NCI-H2196 (cell line): ENCODE measurements around the gene TARS2.

ENCODE experiments used
- DNase-seq: peaks from one replicate; lab custom pipeline; 2025; ENCODE audit not compliant: unreplicated experiment; lab: John Stamatoyannopoulos, UW

TARS2 gene

DNA sequence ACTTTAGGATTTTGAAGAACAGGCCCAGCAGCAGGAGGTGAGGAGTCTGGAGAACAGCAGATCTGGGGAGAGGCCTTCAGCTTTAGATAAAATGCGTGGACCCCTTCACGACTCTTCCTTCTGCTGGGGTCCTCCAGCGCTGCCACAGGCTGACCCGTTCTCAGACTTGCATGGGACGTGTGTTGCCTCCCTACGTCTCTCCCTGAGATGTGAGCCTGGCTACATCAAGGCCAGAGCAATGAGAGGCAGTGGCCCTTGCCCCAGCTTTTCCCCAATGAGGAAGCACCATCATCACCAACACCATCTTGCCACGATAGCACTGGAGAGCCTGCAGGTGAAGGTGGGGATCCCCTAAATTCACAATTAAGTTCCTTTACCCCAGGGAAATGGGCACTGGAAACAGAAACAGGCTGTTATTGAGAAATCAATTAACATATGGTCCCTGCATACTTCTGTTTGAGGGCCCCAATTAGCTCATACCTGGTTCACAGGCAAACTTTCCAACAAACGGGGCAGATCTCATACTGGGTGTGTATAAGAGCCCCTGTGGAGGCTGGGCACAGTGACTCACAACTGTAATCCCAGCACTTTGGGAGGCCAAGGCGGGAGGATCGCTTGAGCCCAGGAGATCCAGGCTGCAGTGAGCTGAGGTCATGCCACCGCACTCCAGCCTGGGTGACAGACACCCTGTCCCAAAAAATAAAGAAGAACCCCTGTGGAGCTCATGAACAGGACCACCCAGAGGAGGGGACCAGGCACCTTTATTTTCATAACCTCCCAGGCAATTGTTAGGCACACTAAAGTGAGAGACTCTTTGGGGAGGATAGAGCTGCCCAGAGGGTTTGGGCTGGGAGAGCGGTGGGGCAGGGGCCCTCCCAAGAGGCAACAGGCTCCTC is 49.9 kb downstream of the TARS2 start:
- no peak for DNase-seq

DNA sequence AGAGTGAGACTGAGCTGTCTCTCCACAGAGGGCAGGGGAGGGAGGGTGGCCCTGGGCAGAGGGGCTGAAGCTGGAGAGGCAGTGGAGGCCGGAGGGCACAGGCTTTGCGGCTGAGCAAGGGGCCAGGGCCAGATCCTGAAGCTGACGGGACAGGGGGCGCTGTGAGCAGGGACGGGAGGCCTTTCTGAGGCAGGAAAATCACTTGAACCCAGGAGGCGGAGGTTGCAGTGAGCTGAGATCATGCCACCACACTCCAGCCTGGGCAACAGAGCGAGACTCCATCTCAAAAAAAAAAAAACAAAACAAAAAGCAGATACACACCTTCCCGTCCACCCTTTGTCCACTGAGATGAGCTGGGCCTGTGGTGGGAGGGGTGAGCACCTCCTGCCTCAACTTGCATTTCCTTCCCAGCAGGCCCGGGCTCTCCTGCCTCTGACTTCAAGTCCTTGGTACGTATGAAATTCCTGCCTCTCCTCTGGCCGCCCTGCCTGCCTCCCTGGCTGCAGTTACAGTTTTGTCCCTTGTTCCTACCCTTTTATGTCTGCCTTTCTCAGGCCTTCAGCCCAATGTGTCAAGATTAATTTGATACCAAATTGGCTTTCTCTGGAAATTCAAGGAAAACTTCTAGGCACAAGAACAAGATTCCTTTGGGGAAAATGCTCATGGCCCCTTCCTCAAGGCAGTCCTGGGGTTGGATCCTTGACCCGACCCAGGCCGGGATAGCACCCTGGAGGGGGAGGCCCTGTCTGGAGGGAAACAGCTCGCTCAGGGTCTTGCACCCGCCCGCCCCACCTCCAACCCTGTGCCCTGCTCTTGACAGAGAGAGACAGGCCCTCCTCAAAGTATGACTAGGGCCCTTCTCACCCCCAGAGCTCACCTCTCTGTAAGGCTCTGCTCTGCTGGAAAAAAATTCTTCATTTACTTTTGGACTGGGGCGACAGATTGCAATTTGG is 50.8 kb downstream of the TARS2 start:
- no peak for DNase-seq

DNA sequence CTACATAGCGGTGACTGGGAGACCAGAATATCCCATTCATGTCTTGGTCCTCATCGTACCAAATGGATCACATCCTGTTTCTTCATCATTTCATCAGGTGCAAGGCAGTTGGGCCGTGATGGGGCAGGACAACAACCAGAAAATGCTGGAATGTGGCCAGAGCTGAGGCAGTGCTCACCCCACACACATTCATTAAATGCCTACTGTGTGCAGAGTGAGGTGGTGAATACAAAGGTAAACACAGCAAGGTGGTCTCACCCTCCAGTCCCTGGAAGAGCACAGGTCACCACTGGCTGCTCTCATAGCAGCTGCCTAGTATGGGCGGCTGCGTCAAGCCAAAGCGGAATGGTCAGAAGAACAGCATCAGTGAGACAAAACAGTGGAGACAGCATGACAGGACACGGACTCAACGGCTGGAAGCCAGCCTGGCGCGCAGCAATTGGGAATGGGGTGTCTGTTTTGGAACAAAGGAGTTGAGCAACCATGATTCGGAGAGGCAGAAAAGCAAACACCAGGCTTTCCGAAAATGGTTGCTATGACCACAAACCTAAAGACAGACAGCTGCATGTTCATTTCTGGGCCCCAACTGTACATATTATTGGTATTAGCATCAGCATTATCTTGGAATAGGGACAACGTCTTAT is 56.4 kb downstream of the TARS2 start:
- DNase-seq, result peak; percentile 77

DNA sequence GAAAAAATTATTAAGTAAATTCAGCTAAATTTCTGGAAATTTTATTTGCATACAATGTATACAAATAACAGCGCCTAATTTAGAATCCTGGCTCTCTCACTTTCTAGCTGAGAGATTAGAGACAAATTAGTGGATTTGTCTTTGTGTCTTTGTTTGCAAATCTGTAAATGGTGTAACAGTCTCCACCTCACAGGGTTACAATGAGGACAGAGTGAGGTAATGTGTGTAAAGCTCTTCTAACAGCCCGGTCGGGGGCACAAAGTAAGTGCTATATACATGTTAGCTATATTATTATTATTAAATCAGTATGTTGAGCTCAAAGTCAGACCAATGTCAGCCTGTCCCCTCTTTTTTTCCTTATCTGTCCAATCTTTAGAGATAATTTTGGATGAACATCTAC is 57.0 kb downstream of the TARS2 start:
- DNase-seq, result peak; percentile 35

DNA sequence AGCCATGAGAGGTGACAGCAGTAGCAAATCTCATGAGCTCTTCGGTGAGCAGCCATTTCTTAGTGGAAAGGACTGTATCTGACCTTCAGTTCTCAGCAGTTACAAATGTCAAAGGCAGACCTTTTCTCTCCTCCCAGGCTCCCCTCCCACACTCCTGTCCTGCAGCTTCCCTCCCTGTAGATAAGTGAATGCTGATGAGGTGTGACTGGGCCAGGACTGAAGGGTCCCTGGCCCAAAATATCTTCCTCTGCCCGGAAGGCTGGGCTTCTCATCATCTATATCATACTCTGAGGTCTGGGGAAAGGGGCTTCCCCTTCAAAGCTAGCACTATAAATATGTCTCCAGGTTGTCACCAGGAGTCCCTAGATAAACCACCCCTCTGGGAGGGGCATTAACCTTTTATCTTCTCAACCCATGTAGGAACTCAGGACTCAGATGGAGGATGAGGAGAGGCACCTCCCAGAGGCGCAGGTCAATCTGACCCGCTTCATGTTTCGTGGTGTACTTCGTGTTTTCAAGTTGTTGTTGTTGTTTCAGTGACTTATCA is 58.3 kb downstream of the TARS2 start:
- DNase-seq, result no peak

DNA sequence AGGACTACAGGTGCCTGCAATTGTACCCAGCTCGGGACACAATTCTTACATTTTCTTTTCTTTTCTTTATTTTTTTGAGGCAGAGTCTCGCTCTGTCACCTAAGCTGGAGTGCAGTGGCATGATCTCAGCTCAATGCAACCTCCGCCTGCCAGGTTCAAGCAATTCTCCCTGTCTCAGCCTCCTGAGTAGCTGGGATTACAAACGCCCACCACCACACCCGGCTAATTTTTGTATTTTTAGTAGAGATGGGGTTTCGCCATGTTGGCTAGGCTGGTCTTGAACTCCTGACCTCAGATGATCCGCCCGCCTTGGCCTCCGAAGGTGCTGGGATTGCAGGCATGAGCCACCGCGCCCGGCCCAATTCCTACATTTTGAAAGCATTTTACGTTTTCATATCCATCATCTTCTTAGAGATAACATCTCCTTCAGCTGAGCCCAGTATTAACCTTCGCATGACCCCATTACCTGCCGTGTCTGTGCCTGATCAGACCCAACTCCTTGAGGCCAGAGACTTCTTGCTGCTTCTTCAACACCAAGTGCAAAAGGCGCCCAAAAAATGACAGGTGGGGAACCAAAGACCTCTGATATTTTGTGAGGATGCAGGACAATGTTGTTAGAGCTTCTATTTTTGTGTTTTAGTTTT is 59.2 kb downstream of the TARS2 start:
- DNase-seq, result no peak

DNA sequence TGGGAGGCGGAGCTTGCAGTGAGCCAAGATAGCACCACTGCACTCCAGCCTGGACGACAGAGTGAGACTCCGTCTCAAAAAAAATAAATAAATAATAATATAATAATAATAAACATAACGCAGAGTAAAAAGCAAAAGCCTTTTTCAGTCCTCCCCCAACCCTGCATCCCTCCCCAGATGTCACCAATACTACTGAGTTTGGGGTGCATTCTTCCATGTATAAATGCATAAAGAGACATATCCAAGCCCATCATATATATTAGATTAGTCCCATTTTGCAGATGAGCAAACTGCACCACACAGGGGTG is 61.1 kb downstream of the TARS2 start:
- DNase-seq, result no peak

DNA sequence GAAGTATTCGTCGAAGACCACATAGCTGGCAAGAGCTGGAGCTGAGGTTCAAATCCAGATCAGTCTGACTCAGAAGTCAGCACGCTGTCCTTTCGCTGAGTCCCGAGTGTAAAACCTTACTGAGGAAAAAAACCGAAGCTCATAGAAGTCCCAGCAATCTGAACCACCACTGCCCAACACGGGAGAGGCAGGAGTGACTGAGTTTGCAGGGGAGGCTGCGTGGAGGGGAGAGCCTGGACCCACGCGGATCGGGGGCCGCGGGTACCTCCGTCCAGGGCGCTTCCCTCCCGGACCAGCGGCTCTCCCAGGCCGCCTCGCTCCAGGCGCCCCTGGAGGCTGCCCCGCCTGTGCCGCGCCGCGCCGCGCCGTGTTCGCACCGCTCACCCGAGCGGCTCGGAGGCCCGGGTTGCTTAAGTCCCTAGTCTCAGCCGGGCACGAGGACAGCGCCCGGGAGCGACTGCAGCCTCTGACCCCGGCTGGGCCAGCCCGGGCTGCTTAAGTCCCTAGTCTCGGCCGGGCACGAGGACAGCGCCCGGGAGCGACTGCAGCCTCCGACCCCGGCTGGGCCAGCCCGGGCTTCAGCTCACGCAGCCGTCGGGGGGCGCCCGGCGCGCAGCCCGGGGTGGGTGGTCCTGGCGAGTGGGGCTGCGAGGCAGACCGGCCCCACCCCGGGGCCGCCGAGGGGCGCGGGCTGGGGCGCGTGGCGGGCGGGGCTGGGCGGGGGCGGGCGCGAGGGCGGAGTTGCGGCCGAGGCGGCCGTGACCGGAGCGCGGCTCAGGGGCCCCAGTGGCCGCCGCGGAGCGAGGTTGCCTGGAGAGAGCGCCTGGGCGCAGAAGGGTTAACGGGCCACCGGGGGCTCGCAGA is 61.6 kb downstream of the TARS2 start, which contains the start of gene ADAMTSL4:
ADAMTSL4 (plus strand) TSS at position 777 of the 864 bp plus-strand sequence. CDS start 2,881 bp downstream, outside the sequence.
- DNase-seq, result peak; percentile 43

DNA sequence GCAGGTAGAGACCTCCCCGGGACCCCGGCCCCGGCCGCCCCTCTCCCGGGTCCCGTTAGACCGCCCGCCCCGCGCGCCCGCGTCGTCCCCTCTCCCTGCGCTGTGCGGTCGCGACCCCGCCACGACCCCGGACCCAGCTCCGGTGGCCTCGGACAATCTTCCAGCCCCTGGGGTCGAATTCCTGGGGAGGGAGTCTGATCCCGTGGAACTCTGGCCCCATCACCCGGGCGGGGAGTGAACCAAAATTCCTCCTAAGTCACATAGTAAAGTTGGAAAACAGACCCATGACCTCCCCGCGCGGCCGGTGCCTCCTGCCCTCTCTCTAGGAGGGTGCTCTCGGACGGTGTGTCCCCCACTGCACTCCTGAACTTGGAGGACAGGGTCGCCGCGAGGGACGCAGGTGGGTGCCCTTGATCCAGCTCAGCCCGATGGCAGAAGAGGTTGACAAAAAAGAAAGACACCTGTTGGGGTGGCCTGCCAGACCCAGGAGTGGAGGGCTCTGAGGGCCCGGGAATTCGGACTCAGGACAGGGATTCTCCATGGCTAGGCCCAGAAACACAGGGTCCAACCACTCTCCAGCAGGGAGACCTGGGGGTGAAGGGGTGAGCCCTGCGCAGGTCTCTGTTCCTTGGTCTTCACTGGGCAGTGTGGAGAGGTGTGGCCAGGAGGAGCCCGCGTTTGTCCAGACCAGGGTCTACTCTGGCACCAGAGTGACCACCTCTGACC is 62.4 kb downstream of the TARS2 start:
- DNase-seq, result no peak

DNA sequence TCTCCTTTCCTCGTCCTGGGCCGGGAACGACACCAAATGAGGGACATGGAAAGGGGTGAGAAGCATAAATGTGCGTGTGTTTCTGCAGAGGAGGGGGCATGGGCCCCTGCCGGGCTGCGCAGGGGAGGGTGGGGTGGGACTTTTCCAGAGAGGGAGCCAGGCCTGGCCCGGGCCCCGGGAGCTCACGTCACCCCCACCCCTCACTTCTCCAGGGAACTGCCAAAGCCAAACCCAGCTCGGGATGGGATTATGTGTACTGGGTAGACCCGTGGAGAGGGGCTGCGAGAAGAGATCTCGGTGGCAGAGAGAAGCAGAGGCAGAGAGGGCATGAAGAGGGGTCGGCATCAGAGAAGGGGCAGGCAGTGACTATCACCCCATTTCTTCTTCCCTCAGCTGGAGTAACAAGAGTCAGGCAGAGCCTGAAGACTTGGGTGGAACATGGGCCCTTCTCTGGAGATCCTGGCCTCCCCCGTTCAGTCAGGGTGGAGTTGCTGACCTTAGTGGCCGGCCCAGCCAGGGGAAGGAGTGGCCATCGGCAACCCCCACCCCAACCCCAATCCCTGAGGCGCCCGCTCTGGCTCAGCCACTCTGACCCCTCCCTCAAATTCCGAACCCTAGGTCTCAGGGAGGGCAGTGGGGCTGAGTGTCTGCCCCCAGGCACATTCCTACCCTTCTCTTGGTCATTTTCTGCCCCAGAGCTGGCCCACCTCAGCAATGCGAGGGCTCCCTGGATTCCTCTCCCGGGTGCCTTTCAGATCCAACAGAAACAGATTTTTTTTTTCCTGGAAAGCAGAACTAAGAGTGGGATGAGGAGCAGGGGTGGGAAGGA is 63.2 kb downstream of the TARS2 start:
- no peak for DNase-seq

DNA sequence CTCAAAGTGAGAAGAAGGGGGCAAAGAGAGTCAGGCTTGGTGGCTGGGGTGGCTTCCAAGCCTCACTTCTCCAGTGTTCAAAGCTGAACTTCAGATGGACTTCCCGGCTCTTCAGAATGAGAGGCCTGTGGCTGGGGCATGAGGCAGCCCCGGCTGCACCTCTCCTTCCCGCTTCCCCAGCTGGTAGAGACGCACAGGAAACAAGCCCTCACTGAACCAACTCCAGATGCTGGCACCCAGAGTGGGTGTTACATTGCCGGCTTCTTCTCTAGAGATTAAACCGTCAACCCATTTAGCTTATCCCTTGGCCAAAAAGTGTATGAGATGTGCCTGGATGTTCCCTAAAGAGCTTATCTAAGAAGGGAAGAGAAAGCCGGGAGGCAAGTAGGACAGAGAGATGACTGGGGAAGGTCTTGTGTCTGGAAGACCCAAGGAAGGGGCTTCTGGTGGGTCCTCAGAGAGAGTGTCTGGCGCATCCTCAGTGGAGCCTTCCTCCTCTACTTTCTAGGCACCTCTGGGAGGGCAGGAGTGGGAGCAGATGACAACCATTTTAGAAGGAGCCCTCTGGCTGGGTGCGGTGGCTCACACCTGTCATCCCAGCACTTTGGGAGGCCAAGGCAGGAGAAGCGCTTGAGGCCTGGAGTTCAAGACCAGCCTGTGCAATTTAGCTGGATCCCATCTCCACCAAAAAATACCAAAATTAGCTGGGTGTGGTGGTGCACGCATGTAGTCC is 64.0 kb downstream of the TARS2 start:
- no peak for DNase-seq

DNA sequence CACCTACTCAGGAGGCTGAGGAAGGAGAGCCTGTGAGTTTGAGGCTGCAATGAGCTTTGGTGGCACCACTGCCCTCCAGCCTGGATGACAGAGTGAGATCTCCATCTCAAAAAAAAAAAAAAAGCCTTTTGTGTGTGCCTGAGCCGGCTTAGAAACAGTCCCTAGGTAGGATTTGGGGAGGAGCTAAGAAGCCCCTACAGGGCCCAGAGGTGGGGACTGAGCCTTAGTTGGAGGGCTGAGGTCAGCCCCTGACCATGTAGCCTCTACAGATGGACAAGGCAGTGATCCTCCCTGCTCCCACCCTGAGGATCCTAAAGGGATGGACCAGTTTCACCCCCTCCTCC is 64.5 kb downstream of the TARS2 start:
- DNase-seq, result no peak

DNA sequence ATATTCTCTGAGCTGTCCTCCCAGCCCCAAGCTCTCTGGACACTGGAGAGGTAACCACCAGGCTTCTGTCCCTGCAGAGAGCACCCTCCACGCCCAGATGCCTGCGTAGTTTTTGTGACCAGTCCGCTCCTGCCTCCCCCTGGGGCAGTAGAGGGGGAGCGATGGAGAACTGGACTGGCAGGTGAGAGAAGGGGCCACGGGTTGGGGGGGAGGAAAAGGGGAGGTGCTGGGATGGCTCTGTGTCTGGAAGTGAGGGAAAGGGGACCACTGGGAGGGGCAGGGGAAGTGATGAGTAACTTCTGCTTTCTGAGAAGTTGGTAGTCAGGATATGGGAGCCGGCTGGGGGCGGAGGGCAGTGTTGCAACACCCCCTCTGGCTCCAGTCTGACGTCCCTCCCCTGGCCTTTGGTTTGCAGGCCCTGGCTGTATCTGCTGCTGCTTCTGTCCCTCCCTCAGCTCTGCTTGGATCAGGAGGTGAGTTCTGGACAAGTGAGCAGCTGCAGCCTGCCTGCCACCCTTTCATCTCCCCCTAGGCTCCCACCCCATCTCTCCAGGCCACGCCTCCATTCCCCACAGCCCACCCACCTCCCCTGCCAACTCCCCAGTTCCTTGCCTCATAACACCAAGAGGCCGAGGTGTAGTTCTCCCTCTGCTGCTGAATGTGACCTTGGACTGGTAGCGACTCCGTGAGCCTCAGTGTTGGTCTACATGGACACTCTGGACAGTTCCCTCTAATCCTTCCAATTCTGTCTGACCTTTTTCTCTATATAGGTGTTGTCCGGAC is 65.1 kb downstream of the TARS2 start:
- no peak for DNase-seq

DNA sequence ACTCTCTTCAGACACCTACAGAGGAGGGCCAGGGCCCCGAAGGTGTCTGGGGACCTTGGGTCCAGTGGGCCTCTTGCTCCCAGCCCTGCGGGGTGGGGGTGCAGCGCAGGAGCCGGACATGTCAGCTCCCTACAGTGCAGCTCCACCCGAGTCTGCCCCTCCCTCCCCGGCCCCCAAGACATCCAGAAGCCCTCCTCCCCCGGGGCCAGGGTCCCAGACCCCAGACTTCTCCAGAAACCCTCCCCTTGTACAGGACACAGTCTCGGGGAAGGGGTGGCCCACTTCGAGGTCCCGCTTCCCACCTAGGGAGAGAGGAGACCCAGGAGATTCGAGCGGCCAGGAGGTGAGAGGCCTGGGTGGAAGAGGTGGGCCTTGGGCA is 65.7 kb downstream of the TARS2 start:
- DNase-seq, result no peak

DNA sequence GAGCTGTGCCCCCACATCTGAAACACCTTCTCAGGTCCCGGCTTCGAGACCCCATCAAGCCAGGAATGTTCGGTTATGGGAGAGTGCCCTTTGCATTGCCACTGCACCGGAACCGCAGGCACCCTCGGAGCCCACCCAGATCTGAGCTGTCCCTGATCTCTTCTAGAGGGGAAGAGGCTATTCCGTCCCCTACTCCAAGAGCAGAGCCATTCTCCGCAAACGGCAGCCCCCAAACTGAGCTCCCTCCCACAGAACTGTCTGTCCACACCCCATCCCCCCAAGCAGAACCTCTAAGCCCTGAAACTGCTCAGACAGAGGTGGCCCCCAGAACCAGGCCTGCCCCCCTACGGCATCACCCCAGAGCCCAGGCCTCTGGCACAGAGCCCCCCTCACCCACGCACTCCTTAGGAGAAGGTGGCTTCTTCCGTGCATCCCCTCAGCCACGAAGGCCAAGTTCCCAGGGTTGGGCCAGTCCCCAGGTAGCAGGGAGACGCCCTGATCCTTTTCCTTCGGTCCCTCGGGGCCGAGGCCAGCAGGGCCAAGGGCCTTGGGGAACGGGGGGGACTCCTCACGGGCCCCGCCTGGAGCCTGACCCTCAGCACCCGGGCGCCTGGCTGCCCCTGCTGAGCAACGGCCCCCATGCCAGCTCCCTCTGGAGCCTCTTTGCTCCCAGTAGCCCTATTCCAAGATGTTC is 66.3 kb downstream of the TARS2 start:
- DNase-seq, result no peak

DNA sequence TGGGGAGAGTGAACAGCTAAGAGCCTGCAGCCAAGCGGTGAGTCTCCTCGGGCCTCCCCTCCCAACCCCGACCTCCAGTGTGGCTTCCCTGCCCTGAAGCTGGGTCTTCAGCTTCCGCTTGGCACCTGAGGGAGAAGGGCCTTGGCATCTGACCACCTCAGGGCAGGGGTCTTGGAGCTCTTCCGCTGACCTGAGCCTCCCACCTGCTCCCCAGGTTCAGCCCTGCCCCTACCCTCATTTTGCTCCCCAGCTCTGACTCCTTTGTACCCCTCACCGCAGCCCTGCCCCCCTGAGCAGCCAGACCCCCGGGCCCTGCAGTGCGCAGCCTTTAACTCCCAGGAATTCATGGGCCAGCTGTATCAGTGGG is 66.8 kb downstream of the TARS2 start:
- DNase-seq, result no peak
